SHP77 (cell line): Measurements from ENCODE around the gene SLC15A1.
A peak's percentile ranks its signal among the peaks of the same experiment; 100 is the strongest.

Experiments used
- DNase-seq, 2 experiments: peaks; one replicate each; lab custom pipeline; 2025; lab: John Stamatoyannopoulos, UW

Gene SLC15A1

GRCh38 chr13:98751367-98751782, 1.1 kb downstream of the SLC15A1 start:
- no peak for DNase-seq

DNA sequence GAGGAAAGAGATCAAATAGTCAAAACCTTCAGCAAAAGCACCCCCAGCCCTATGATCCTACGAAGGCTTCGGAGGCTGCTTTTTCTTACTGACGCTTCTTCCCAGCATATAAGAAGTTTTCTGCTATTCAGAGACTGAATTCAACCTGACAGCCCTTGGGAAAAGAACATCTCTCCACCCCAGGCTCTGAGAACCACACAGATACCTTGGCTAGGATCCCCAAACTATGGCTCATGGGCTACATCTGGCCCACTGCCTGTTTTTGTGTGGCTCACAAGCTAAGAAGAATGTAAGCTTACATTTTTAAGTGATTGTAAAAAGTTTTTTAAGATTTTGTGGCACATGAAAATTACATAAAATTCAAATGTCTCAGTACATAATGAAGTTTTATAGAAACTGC, 3.0 kb downstream of the SLC15A1 start:
- DNase-seq = no peak

DNA sequence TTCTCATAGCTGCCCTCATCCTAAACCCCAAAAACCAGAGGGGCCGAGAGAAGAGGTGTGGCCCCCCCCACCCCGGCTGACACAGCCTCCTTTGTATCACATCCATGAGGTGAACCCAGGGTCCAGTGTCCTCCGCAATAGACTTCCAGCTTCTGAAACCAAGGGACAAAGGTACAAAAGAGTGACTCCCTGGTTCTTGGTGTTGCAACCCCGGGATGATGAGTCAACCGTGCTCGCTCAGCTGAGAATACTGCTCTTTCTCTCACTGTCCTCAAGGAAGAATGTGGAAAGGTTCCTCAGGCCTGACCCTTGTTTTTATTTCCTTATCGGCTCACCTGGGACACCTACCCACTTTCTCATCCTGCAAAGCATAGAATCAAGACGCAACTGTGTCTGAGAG, 5.5 kb downstream of the SLC15A1 start:
- DNase-seq = no peak

DNA sequence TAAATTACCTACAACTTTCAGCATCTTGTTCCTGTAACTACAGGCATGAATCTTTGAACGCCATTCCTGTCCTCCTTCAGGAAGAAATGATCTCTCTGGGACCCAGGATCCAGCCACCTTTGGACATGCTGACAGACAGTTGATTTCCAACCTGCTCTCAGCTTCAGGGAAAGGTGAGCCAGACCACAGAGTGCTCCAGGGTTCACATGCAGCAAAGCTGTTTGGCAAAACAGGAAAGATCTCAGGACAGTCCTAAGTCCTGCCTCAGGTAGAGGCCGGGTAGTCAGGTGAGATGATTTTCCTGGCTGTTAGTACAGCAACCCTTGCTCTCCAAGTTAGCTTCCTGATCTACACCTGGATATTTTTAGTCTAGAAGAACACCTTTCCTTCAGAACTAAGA, 9.1 kb downstream of the SLC15A1 start:
- DNase-seq = no peak

GRCh38 chr13:98742961-98743360, 9.5 kb downstream of the SLC15A1 start:
- DNase-seq = no peak

GRCh38 chr13:98741741-98742435, 10.6 kb downstream of the SLC15A1 start:
- peak in 1 of 2 experiments; percentile 23 for DNase-seq

DNA sequence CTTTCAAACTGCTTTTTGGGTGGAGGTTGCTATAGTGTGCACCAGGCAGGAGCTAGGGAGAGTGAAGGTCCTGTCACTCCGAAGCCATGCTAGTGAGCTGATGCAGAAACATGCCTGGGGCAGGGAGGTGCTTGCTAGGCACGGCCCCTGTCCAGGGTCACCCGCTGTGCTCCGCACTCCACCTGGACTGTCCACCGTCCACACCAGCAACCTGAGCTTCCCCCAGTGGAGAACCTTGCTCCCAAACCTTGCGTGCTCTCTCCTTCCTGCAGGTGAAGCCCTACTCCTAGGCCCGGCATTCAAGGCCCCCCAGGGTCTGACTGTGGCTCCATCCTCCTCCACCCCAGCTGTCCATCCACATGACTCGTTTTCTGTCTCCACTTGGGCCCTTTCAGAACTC, 12.3 kb downstream of the SLC15A1 start:
- no peak for DNase-seq

GRCh38 chr13:98738993-98739392, 13.5 kb downstream of the SLC15A1 start:
- DNase-seq = no peak

- DNase-seq = no peak
Measured at GRCh38 chr13:98738213-98738612, 14.3 kb downstream of the SLC15A1 start.

GRCh38 chr13:98731925-98732324, 20.5 kb downstream of the SLC15A1 start:
- no peak for DNase-seq

- DNase-seq = no peak
Measured at GRCh38 chr13:98731038-98731437, 21.4 kb downstream of the SLC15A1 start.

DNA sequence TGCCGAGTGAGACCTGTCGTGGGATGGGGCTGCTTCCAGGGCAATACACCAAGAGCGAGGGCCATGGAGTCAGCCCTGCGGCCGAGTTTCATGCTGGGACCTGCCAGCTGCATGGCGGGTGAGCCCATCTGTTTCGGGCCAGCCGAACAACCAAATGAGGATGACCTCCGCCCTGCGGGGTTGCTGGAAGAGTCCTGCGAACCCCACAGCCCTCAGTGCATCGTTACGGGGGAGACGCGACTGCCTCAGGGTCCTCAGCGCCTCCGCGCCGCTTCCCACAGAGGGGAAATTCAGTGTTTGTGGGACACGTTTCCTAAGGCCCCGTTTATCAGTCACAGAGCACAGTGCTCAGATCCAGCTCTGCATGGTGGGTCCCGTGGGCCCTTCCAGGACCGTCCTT, 22.0 kb downstream of the SLC15A1 start:
- no peak for DNase-seq

DNA sequence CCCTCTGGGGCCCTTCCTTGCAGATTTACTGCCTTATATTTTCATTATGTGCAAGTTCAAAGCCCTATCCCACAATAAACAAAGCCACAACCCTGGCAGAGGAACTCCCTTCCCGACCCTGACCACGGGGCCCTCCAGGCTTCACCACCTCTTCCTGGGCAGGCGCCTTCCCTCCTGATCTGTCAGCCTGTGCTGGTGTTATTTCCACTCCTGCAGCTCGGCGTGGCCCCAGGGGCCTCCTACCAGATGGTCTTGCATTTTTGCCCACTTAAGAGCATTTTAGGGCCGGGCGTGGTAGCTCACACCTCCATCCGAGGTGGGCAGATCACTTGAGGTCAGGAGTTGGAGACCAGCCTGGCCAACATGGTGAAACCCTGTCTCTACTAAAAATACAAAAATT, 22.8 kb downstream of the SLC15A1 start:
- no peak for DNase-seq

- DNase-seq = no peak
Measured at GRCh38 chr13:98722958-98723357, 29.5 kb downstream of the SLC15A1 start.

DNA sequence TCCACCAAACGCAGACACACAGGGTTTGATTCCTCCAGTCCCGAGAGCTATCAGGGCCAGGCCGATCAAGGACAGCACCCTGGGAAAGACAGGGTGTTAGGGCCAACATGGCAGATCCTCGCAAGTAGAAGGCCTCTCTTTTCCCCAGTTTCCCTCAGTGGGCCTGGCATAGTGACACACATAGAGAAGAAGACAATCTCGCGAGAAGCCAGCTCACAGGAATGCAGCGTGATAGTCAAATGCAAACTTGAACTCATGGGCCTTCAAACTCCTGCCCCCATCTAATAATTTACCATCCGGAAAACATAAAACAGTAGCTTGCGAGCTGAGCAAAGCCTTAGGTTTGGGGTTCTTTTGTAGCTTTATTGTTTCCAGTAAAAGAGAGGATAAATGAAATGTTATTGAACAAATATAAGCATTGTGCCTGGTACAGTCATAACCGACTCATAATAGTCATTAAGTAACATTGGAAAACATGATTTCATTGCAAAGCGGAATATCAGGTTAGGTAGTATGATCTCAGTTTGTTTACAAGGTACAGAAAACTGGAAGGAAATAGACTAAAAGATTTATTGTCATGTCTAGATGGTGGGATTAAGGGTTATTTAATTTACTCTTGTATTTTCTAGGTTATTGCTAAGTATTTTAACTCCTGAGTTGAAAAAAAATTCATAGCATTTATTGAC, 30.5 kb downstream of the SLC15A1 start:
- DNase-seq = no peak

- no peak for DNase-seq
Measured at GRCh38 chr13:98719527-98720250, 32.8 kb downstream of the SLC15A1 start.

DNA sequence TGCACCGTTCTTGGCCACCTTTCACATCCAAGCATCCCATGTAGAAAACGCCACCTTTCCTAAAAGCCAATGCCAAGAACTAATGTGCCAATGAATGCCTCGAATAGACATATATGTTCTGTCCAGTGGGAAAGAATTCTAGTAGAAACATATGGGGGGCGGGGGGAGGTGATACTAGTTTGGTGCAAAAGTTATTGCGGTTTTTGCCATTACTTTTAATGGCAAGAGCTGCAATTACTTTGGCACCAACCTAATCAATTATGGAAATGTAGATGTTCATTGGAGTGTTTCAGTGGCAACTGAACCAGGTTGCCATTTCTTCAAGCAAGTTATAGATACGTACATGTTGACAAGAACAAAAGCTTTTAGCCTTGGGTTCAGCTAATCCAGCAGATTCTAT, 34.6 kb downstream of the SLC15A1 start:
- DNase-seq = no peak

DNA sequence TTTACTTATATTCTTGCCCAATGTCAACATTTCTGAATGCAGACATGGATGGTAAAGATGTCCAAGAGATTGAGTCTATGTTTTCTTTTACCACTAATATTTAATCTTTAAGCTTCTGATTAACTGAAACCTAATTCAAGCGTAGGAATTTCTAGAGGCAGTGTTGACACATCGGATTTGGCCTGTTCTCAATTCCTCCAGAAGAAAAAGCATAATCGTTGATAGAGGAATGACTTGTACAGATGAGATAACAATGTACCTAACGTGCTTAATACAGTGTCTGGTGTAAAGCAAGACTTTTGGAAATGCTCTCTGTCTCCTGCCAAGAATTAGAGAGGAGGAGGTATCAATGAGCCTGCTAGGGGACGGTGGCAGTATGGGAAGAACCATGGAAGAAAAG, 35.2 kb downstream of the SLC15A1 start:
- no peak for DNase-seq

- DNase-seq = no peak
Measured at GRCh38 chr13:98710521-98710920, 42.0 kb downstream of the SLC15A1 start.

GRCh38 chr13:98707281-98707999, 45.0 kb downstream of the SLC15A1 start:
- no peak for DNase-seq

- DNase-seq = no peak
Measured at GRCh38 chr13:98706446-98707110, 45.9 kb downstream of the SLC15A1 start.

DNA sequence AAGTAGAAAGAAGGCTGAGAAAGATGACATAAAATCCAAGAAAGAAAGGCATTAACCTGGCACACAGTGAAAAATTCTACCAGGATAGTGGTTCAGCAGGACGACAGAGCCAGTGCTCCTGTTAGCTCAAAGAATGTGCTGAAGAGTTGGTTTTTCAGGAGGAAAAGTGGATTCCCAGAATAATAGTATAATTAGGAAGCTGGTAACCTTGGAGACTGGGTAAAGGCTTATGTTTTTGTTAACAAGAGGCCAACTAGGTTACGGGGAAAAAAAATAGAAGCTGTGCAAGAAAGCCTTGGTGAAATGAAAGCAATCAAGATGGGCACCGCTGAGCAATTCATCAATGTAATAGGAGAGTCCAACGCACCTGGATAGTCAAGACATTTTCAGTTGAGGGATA, 54.7 kb downstream of the SLC15A1 start:
- no peak for DNase-seq
